Thyroid gland (tissue), 4 donors: ENCODE measurements around the gene FAM72B. TPM values are rescaled to one million over a fixed set of nuclear protein-coding genes. Genes with fewer than 3 reads are reported as not detected.
"Not testable (repeated sequence)": the region's sequence is repeated elsewhere in the genome, so short reads cannot be mapped to it uniquely, and the experiment has no call there.

ENCODE experiments used
- DNase-seq, 2 donors: peaks; one replicate each; pipeline ENCODE4 v3.0.0-alpha.2; 2019
- H3K27ac ChIP-seq, 3 donors: fragments of 200-600 bp; sonication (generic); 1 replicate in 2 of 3; 2 replicates in 1 of 3; pipeline ENCODE4 v1.5.1; 2016 to 2019; ENCODE audit warnings: mild to moderate bottlenecking in 1 of 3, moderate library complexity in 1 of 3
- H3K27me3 ChIP-seq: fragments of 200-600 bp; sonication (generic); one replicate; pipeline ENCODE4 v1.5.1; 2019
- H3K36me3 ChIP-seq, 2 donors: fragments of 200-600 bp; sonication (generic); one replicate each; pipeline ENCODE4 v1.5.1; 2016 to 2019
- H3K4me1 ChIP-seq, 2 donors: fragments of 200-600 bp; sonication (generic); one replicate each; pipeline ENCODE4 v1.5.1; 2017 to 2019
- H3K4me3 ChIP-seq, 3 donors: fragments of 200-600 bp; sonication (generic); replicated peaks in 1 of 3; 1 replicate in 2 of 3; 2 replicates in 1 of 3; pipeline ENCODE4 v1.5.1; 2016; ENCODE audit warnings: mild to moderate bottlenecking in 1 of 3
- H3K9me3 ChIP-seq: fragments of 200-600 bp; sonication (generic); one replicate; pipeline ENCODE4 v1.5.1; 2017
- WGBS, 2 donors: methylation state at CpG; one replicate each; pipeline ENCODE4 v1.1.5; 2017; 5-methylcytosine and 5-hydroxymethylcytosine counted together
- intact Hi-C: fragments of 100-400 bp; cut with DNase I; formaldehyde crosslinking; loops from one replicate; pipeline ENCODE4 v1.15.1; 2023
- total RNA-seq, 4 donors: library from RNA; depleted of rRNA; stranded (reverse); fragments of >200 nt; gene quantifications; one replicate each; pipeline ENCODE4 v1.2.3, GENCODE V29; 2016

Gene FAM72B
- total RNA-seq, 4 donors from 2014 or later: 0.42 to 0.54 TPM; not detected in 2

GRCh38 chr1:121213491-121213890 is 29.4 kb upstream of the FAM72B start:
- H3K27me3 ChIP-seq, DNase-seq, H3K4me3 ChIP-seq, intact Hi-C loops, H3K27ac ChIP-seq, H3K4me1 ChIP-seq, H3K36me3 ChIP-seq, H3K9me3 ChIP-seq: not testable (repeated sequence)
- 81 to 100% methylated on average over 2 to 3 of the region's 9 CpGs for WGBS, 2 donors

GRCh38 chr1:121210778-121211177 is 26.6 kb upstream of the FAM72B start:
- H3K27me3 ChIP-seq, H3K4me1 ChIP-seq, H3K4me3 ChIP-seq, H3K9me3 ChIP-seq, DNase-seq, H3K36me3 ChIP-seq, intact Hi-C loops, H3K27ac ChIP-seq: not testable (repeated sequence)
- WGBS, 2 donors: 87 to 100% methylated on average over 2 of the region's 2 CpGs

- H3K4me3 ChIP-seq, H3K27me3 ChIP-seq, DNase-seq, H3K4me1 ChIP-seq, intact Hi-C loops, H3K36me3 ChIP-seq, H3K27ac ChIP-seq, H3K9me3 ChIP-seq: not testable (repeated sequence)
- 94 to 97% methylated on average over 5 of the region's 6 CpGs for WGBS, 2 donors
Measured at GRCh38 chr1:121208375-121208774, 24.2 kb upstream of the FAM72B start.

- H3K36me3 ChIP-seq, H3K27me3 ChIP-seq, H3K9me3 ChIP-seq, H3K4me1 ChIP-seq, intact Hi-C loops, DNase-seq, H3K4me3 ChIP-seq, H3K27ac ChIP-seq: not testable (repeated sequence)
- 83 to 100% methylated on average over 1 to 2 of the region's 2 CpGs for WGBS, 2 donors
Measured at GRCh38 chr1:121207328-121207727, 23.2 kb upstream of the FAM72B start.

GRCh38 chr1:121205786-121206711 is 21.9 kb upstream of the FAM72B start:
- DNase-seq, H3K27me3 ChIP-seq, H3K4me1 ChIP-seq, H3K36me3 ChIP-seq, intact Hi-C loops, H3K9me3 ChIP-seq, H3K27ac ChIP-seq, H3K4me3 ChIP-seq: not testable (repeated sequence)
- WGBS, 2 donors: 93 to 95% methylated on average over 1 of the region's 8 CpGs

GRCh38 chr1:121202986-121203385 is 18.8 kb upstream of the FAM72B start:
- H3K36me3 ChIP-seq, intact Hi-C loops, H3K9me3 ChIP-seq, H3K4me3 ChIP-seq, DNase-seq, H3K27me3 ChIP-seq, H3K4me1 ChIP-seq, H3K27ac ChIP-seq: not testable (repeated sequence)
- WGBS, 2 donors: 92 to 95% methylated on average over 2 to 3 of the region's 3 CpGs

GRCh38 chr1:121200985-121201981 is 17.1 kb upstream of the FAM72B start:
- intact Hi-C loops, H3K36me3 ChIP-seq, DNase-seq, H3K27me3 ChIP-seq, H3K27ac ChIP-seq, H3K4me3 ChIP-seq, H3K9me3 ChIP-seq, H3K4me1 ChIP-seq: not testable (repeated sequence)
- WGBS, 2 donors: 82 to 86% methylated on average over 9 of the region's 13 CpGs

- H3K4me3 ChIP-seq, H3K36me3 ChIP-seq, H3K9me3 ChIP-seq, DNase-seq, H3K4me1 ChIP-seq, H3K27me3 ChIP-seq, intact Hi-C loops, H3K27ac ChIP-seq: not testable (repeated sequence)
- WGBS, 2 donors: no CpG with 5 or more reads among the region's 1 CpG
Measured at GRCh38 chr1:121200232-121200631, 16.1 kb upstream of the FAM72B start.

- H3K4me1 ChIP-seq, H3K27me3 ChIP-seq, intact Hi-C loops, H3K9me3 ChIP-seq, H3K36me3 ChIP-seq, H3K4me3 ChIP-seq, H3K27ac ChIP-seq, DNase-seq: not testable (repeated sequence)
- 91 to 92% methylated on average over 1 of the region's 3 CpGs for WGBS, 2 donors
Measured at GRCh38 chr1:121199763-121200162, 15.6 kb upstream of the FAM72B start.

- H3K36me3 ChIP-seq, H3K4me1 ChIP-seq, DNase-seq, H3K4me3 ChIP-seq, intact Hi-C loops, H3K27me3 ChIP-seq, H3K27ac ChIP-seq, H3K9me3 ChIP-seq: not testable (repeated sequence)
- 97 to 100% methylated on average over 3 of the region's 7 CpGs for WGBS, 2 donors
Measured at GRCh38 chr1:121197095-121197882, 13.1 kb upstream of the FAM72B start.

- no CpG with 5 or more reads among the region's 2 CpGs for WGBS, 2 donors
- H3K27ac ChIP-seq, H3K4me1 ChIP-seq, DNase-seq, H3K4me3 ChIP-seq, H3K27me3 ChIP-seq, H3K9me3 ChIP-seq, H3K36me3 ChIP-seq, intact Hi-C loops: not testable (repeated sequence)
Measured at GRCh38 chr1:121192512-121192911, 8.4 kb upstream of the FAM72B start.

- H3K36me3 ChIP-seq, H3K9me3 ChIP-seq, H3K27me3 ChIP-seq, H3K4me1 ChIP-seq, DNase-seq, H3K27ac ChIP-seq, intact Hi-C loops, H3K4me3 ChIP-seq: not testable (repeated sequence)
- WGBS, 2 donors: 80 to 81% methylated on average over 3 to 5 of the region's 5 CpGs
Measured at GRCh38 chr1:121187914-121188313, 3.8 kb upstream of the FAM72B start.
